H1 (cell line): ENCODE results near the gene KLHL29. TPM values are rescaled to one million over a fixed set of nuclear protein-coding genes. Genes with fewer than 3 reads are reported as not detected.

Source experiments
- HDAC2 ChIP-seq, 2 experiments: fragments of 300-600 bp in 1 of 2; sonication (generic) in 1 of 2; IDR thresholded peaks; 2 replicates each; pipeline ENCODE4 v1.6.1; 2011 to 2012; ENCODE audit warnings: low read depth in 2 of 2, low read length in 2 of 2, mild to moderate bottlenecking in 2 of 2, moderate library complexity in 2 of 2, borderline replicate concordance in 1 of 2, inconsistent platforms in 1 of 2
- SUZ12 ChIP-seq: fragments of 200-600 bp; sonication (generic); IDR thresholded peaks from 2 replicates; pipeline ENCODE4 v1.6.1; 2012; ENCODE audit warnings: mild to moderate bottlenecking, inconsistent platforms, low read length, moderate library complexity, mixed read lengths
- polyA plus RNA-seq, 7 experiments: library from polyadenylated mRNA; depleted of rRNA in 3 of 7; stranded (reverse) in 5 of 7; unstranded in 2 of 7; fragments of >200 nt in 5 of 7; fragments of 200-250 nt in 2 of 7; gene quantifications; 1 replicate in 5 of 7; 2 replicates in 1 of 7; 4 replicates in 1 of 7; pipeline versions ENCODE4 v1.2.1 to v1.2.3, GENCODE V29; 2011 to 2013; ENCODE audit warnings: missing spikeins in 2 of 7, mixed read lengths in 2 of 7
- total RNA-seq: library from RNA; stranded (reverse); fragmentation: NEBNext Ultra II Directional; extraction: Animal tissue kit (Norgen Biotek cat#: 25700); gene quantifications from 2 replicates; pipeline ENCODE4 v1.2.1, GENCODE V29; 2021
- TF ChIP-seq, protein P1 (sequence below): fragments of 300-600 bp; sonication (generic); IDR thresholded peaks from 2 replicates; pipeline ENCODE4 v1.7.1; 2012; ENCODE audit warnings: low read length, moderate library complexity, mild to moderate bottlenecking, inconsistent platforms; ENCODE audit not compliant: insufficient replicate concordance

KLHL29 gene
- total and polyA plus RNA-seq, 2 of the 8 experiments (the other 6 are each of a cell fraction or from before 2014, with no cell fraction given), result 1.1 to 4.7 TPM

DNA sequence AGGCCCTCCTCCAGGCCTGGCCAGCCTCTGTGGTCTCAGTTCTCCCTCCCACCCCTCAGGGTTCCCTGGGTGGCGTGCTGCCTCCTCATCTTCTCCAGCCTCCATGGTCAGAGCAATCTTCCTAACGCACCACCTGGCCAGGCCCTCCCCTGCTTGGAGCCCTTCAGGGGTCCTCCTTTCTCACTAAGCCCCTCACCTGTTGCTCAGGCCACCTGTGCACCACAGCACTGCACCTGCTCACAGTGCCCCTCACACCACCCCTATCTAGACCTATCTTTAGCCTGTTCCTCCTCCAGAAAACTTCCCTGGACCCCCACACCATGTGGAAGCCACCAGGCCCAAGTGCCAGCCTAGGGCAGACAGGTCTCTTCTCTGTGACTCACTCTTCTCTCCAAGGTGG, 274.8 kb downstream of the KLHL29 start (continued):
- TF ChIP-seq, protein P1, sequence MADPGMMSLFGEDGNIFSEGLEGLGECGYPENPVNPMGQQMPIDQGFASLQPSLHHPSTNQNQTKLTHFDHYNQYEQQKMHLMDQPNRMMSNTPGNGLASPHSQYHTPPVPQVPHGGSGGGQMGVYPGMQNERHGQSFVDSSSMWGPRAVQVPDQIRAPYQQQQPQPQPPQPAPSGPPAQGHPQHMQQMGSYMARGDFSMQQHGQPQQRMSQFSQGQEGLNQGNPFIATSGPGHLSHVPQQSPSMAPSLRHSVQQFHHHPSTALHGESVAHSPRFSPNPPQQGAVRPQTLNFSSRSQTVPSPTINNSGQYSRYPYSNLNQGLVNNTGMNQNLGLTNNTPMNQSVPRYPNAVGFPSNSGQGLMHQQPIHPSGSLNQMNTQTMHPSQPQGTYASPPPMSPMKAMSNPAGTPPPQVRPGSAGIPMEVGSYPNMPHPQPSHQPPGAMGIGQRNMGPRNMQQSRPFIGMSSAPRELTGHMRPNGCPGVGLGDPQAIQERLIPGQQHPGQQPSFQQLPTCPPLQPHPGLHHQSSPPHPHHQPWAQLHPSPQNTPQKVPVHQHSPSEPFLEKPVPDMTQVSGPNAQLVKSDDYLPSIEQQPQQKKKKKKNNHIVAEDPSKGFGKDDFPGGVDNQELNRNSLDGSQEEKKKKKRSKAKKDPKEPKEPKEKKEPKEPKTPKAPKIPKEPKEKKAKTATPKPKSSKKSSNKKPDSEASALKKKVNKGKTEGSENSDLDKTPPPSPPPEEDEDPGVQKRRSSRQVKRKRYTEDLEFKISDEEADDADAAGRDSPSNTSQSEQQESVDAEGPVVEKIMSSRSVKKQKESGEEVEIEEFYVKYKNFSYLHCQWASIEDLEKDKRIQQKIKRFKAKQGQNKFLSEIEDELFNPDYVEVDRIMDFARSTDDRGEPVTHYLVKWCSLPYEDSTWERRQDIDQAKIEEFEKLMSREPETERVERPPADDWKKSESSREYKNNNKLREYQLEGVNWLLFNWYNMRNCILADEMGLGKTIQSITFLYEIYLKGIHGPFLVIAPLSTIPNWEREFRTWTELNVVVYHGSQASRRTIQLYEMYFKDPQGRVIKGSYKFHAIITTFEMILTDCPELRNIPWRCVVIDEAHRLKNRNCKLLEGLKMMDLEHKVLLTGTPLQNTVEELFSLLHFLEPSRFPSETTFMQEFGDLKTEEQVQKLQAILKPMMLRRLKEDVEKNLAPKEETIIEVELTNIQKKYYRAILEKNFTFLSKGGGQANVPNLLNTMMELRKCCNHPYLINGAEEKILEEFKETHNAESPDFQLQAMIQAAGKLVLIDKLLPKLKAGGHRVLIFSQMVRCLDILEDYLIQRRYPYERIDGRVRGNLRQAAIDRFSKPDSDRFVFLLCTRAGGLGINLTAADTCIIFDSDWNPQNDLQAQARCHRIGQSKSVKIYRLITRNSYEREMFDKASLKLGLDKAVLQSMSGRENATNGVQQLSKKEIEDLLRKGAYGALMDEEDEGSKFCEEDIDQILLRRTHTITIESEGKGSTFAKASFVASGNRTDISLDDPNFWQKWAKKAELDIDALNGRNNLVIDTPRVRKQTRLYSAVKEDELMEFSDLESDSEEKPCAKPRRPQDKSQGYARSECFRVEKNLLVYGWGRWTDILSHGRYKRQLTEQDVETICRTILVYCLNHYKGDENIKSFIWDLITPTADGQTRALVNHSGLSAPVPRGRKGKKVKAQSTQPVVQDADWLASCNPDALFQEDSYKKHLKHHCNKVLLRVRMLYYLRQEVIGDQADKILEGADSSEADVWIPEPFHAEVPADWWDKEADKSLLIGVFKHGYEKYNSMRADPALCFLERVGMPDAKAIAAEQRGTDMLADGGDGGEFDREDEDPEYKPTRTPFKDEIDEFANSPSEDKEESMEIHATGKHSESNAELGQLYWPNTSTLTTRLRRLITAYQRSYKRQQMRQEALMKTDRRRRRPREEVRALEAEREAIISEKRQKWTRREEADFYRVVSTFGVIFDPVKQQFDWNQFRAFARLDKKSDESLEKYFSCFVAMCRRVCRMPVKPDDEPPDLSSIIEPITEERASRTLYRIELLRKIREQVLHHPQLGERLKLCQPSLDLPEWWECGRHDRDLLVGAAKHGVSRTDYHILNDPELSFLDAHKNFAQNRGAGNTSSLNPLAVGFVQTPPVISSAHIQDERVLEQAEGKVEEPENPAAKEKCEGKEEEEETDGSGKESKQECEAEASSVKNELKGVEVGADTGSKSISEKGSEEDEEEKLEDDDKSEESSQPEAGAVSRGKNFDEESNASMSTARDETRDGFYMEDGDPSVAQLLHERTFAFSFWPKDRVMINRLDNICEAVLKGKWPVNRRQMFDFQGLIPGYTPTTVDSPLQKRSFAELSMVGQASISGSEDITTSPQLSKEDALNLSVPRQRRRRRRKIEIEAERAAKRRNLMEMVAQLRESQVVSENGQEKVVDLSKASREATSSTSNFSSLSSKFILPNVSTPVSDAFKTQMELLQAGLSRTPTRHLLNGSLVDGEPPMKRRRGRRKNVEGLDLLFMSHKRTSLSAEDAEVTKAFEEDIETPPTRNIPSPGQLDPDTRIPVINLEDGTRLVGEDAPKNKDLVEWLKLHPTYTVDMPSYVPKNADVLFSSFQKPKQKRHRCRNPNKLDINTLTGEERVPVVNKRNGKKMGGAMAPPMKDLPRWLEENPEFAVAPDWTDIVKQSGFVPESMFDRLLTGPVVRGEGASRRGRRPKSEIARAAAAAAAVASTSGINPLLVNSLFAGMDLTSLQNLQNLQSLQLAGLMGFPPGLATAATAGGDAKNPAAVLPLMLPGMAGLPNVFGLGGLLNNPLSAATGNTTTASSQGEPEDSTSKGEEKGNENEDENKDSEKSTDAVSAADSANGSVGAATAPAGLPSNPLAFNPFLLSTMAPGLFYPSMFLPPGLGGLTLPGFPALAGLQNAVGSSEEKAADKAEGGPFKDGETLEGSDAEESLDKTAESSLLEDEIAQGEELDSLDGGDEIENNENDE, result no peak
- no peak for TF ChIP-seq HDAC2 (IDR thresholded peaks at IDR 0.05; ENCODE audit: borderline replicate concordance in 1 of 2, low read depth in 2 of 2, low read length in 2 of 2)
- TF ChIP-seq SUZ12, result no peak
- TF ChIP-seq, all 59 proteins: peak for 0
